ENCODE measurements around the gene ST8SIA3.

DNA sequence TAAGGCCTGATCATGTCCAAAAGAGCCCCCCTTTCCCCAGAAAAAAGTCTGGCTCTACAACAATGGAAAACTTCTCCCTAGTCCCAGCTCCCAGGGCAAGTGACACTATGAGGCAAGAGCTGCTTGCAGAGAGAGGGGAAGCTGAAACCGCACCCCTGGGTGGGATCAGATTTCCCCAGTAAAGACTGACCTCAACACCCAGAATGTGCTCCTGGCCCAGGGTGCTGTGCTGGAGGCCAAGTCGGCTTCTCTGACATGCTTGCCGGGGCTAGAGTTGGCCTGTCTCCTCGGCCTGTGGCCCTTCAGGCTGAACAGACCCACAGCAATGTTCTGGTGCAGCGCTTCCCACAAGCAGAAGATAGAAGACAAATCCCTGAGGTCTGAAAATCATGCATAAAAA, 18.4 kb upstream of the ST8SIA3 start:
- TF ChIP-seq MXI1 (IDR thresholded peaks at IDR 0.05; ENCODE audit: borderline replicate concordance, low read depth, low read length) (no peak), POLR2A (IDR thresholded peaks at IDR 0.05; ENCODE audit: low read depth, low read length) (no peak), CEBPB (IDR thresholded peaks at IDR 0.05; ENCODE audit: low read depth, low read length) (no peak)
- TF ChIP-seq, protein P1, sequence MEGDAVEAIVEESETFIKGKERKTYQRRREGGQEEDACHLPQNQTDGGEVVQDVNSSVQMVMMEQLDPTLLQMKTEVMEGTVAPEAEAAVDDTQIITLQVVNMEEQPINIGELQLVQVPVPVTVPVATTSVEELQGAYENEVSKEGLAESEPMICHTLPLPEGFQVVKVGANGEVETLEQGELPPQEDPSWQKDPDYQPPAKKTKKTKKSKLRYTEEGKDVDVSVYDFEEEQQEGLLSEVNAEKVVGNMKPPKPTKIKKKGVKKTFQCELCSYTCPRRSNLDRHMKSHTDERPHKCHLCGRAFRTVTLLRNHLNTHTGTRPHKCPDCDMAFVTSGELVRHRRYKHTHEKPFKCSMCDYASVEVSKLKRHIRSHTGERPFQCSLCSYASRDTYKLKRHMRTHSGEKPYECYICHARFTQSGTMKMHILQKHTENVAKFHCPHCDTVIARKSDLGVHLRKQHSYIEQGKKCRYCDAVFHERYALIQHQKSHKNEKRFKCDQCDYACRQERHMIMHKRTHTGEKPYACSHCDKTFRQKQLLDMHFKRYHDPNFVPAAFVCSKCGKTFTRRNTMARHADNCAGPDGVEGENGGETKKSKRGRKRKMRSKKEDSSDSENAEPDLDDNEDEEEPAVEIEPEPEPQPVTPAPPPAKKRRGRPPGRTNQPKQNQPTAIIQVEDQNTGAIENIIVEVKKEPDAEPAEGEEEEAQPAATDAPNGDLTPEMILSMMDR (conservative IDR thresholded peaks at IDR 0.05; ENCODE audit: low read depth, low read length): no peak

Measured in IMR-90 (cell line).